HG03521 (cell line): Measurements from ENCODE around the gene ZNF419.
"Not testable (repeated sequence)": the region's sequence is repeated elsewhere in the genome, so short reads cannot be mapped to it uniquely, and the experiment has no call there.

Experiments used
- ATAC-seq: cut with Tn5 transposase; IDR thresholded peaks from one replicate; pipeline ENCODE4 v1.9.1; 2021; ENCODE audit warnings: mild to moderate bottlenecking, moderate library complexity; ENCODE audit not compliant: unreplicated experiment

The ZNF419 gene

GRCh38 chr19:57487477-57488298, at the start of gene ZNF419:
ZNF419 (plus strand) TSS chr19:57487750; CDS start chr19:57487951, 201 bp downstream.
- peak; percentile 86 for ATAC-seq

- no peak for ATAC-seq
These were observed 49.6 kb upstream of the ZNF419 start for GRCh38 chr19:57437931-57438330.

- ATAC-seq: no peak
These were observed 48.6 kb upstream of the ZNF419 start for GRCh38 chr19:57438925-57439324.

- no peak for ATAC-seq
These were observed 45.4 kb upstream of the ZNF419 start for GRCh38 chr19:57441979-57442752.

GRCh38 chr19:57443121-57443696, 44.3 kb upstream of the ZNF419 start:
- ATAC-seq: no peak

GRCh38 chr19:57452307-57452706, 35.2 kb upstream of the ZNF419 start:
- ATAC-seq: no peak

- no peak for ATAC-seq
These were observed 21.7 kb upstream of the ZNF419 start for GRCh38 chr19:57465680-57466381.

GRCh38 chr19:57466489-57466888, 21.1 kb upstream of the ZNF419 start:
- ATAC-seq: no peak

- no peak for ATAC-seq
These were observed 13.9 kb upstream of the ZNF419 start for GRCh38 chr19:57473646-57474045.

- peak; percentile 95 for ATAC-seq
These were observed 10.2 kb upstream of the ZNF419 start, which contains the start of gene ZNF772 for GRCh38 chr19:57477191-57478008. ZNF772 (minus strand) TSS chr19:57477566; CDS start chr19:57477309, 257 bp downstream.

- not testable (repeated sequence) for ATAC-seq
These were observed 722 bp downstream of the ZNF419 start for GRCh38 chr19:57488299-57488644.

GRCh38 chr19:57499332-57499679, 11.8 kb downstream of the ZNF419 start:
- not testable (repeated sequence) for ATAC-seq

GRCh38 chr19:57499680-57500395, 12.3 kb downstream of the ZNF419 start, which contains the start of gene ZNF773:
ZNF773 (plus strand) TSS chr19:57499938; CDS start chr19:57500081, 143 bp downstream.
- ATAC-seq: peak; percentile 96

GRCh38 chr19:57500400-57500799, 12.8 kb downstream of the ZNF419 start:
- ATAC-seq: not testable (repeated sequence)

- no peak for ATAC-seq
These were observed 18.6 kb downstream of the ZNF419 start for GRCh38 chr19:57506163-57506562.

GRCh38 chr19:57511484-57511883, 23.9 kb downstream of the ZNF419 start:
- ATAC-seq: no peak

GRCh38 chr19:57512845-57513244, 25.3 kb downstream of the ZNF419 start:
- no peak for ATAC-seq

GRCh38 chr19:57515255-57515654, 27.7 kb downstream of the ZNF419 start:
- ATAC-seq: no peak

- ATAC-seq: not testable (repeated sequence)
These were observed 30.5 kb downstream of the ZNF419 start for GRCh38 chr19:57518021-57518420.
